ENCODE measurements around the gene WNT3. TPM values are rescaled to one million over a fixed set of nuclear protein-coding genes. Genes with fewer than 3 reads are reported as not detected.

Gene WNT3
- total and polyA plus RNA-seq, 2 of the 8 experiments (the other 6 are each of a cell fraction or from before 2014, with no cell fraction given) = 0.56 to 2.0 TPM

- no peak for DNase-seq (ENCODE audit: low read depth in 1 of 2, low spot score in 2 of 2)
- H3K27ac ChIP-seq (ENCODE audit: low read depth, low read length) = no peak overlapping the region
- no peak for TF ChIP-seq JUND (IDR thresholded peaks at IDR 0.05; ENCODE audit: low read length)
- TF ChIP-seq SIX5 (IDR thresholded peaks at IDR 0.05; ENCODE audit: low read depth, low read length) = no peak
Measured at GRCh38 chr17:46730679-46731078, 87.8 kb downstream of the WNT3 start.

More at GRCh38 chr17:46730679-46731078, 87.8 kb downstream of the WNT3 start:
- FAIRE-seq = no peak
- no peak overlapping the region for H2BK5ac ChIP-seq (ENCODE audit: low read depth, low read length)
- H3K27me3 ChIP-seq (replicated peaks in 1 of 4; ENCODE audit: control insufficient read depth in 3 of 4, extremely low read depth in 1 of 4, insufficient read depth in 3 of 4, low read length in 3 of 4) = no peaks in the 10 kb centered on the region
- no peaks in the 10 kb centered on the region for H3K9me3 ChIP-seq (ENCODE audit: insufficient read depth in 2 of 2, low read depth in 1 of 2, low read length in 1 of 2)
- ChIA-PET POLR2A (ENCODE audit: partially characterized antibody) (no interaction called here), CTCF (ENCODE audit: partially characterized antibody) (no interaction called here)
- peaks cover 2 to 14% (median 4%) of the 10 kb centered on the region in 4 experiments for H3K4me1 ChIP-seq (replicated peaks in 1 of 4; ENCODE audit: control insufficient read depth in 3 of 4, insufficient read depth in 4 of 4, low read length in 3 of 4)
- H3K4me3 ChIP-seq (ENCODE audit: extremely low read depth in 1 of 4, insufficient read depth in 2 of 4, low read depth in 3 of 4, low read length in 4 of 4) = no peak overlapping the region
- no peak overlapping the region for H2BK20ac ChIP-seq (ENCODE audit: low read length)
- 100% methylated on average over 1 of the region's 1 CpG; no CpG with 5 or more reads in 1 of the 2 experiments for WGBS, 2 experiments (ENCODE audit: extremely low coverage in 1 of 2, insufficient coverage in 1 of 2, insufficient read length in 1 of 2, insufficient replicate concordance in 2 of 2, low coverage in 1 of 2, low lambda C conversion rate in 2 of 2, missing lambda C conversion rate in 1 of 2)
- no peak overlapping the region for H2BK12ac ChIP-seq (ENCODE audit: low read depth, low read length)
- H4K91ac ChIP-seq (replicated peaks; ENCODE audit: insufficient read length, low read length) = no peak overlapping the region
- H2BK15ac ChIP-seq (ENCODE audit: low read length) = no peak overlapping the region
- no peaks in the 10 kb centered on the region for H3K36me3 ChIP-seq (ENCODE audit: control insufficient read depth in 2 of 4, insufficient read depth in 4 of 4, low read length in 3 of 4)
- H3K4me2 ChIP-seq (ENCODE audit: insufficient read depth in 1 of 2, low read depth in 2 of 2, low read length in 2 of 2) = no peak overlapping the region
- H4K5ac ChIP-seq (ENCODE audit: insufficient read length, low read depth, low read length) = no peak overlapping the region
- H3K23me2 ChIP-seq (ENCODE audit: low read depth, low read length) = no peaks in the 10 kb centered on the region
- H2AFZ ChIP-seq (ENCODE audit: low read length) = no peak overlapping the region
- no peak overlapping the region for H3K9ac ChIP-seq (replicated peaks in 1 of 4; ENCODE audit: extremely low read depth in 1 of 4, low read depth in 3 of 4, low read length in 3 of 4)
- no peak overlapping the region for H2BK120ac ChIP-seq (replicated peaks; ENCODE audit: low read depth, low read length)
- no peak overlapping the region for H2AK5ac ChIP-seq (ENCODE audit: low read depth, low read length)
- no peak overlapping the region for H3K56ac ChIP-seq (replicated peaks; ENCODE audit: insufficient read length, low read depth, low read length)
- no peak overlapping the region for H3K18ac ChIP-seq (ENCODE audit: extremely low read depth, low read length)
- no peaks in the 10 kb centered on the region for H4K20me1 ChIP-seq (replicated peaks in 1 of 2; ENCODE audit: control insufficient read depth in 1 of 2, insufficient read depth in 2 of 2, low read length in 2 of 2)
- H3K4ac ChIP-seq (replicated peaks; ENCODE audit: insufficient read length, low read depth, low read length) = no peak overlapping the region
- no peak overlapping the region for H4K8ac ChIP-seq (ENCODE audit: extremely low read depth, insufficient read depth, low read length)
- H3K79me2 ChIP-seq (ENCODE audit: control insufficient read depth in 1 of 2, insufficient read depth in 2 of 2, low read length in 2 of 2) = no peaks in the 10 kb centered on the region
- no peaks in the 10 kb centered on the region for H3K79me1 ChIP-seq (ENCODE audit: low read depth, low read length)
- H3K14ac ChIP-seq (ENCODE audit: insufficient read length) = no peak overlapping the region
- no peak overlapping the region for H3K23ac ChIP-seq (ENCODE audit: insufficient read length)

All from H1 (cell line).